ENCODE results near the gene CFAP74. TPM values are rescaled to one million over a fixed set of nuclear protein-coding genes. Genes with fewer than 3 reads are reported as not detected.

The CFAP74 gene
- total and polyA plus RNA-seq, 2 of the 13 experiments (the other 11 are each of a cell fraction or from before 2014, with no cell fraction given): 0.27 to 0.62 TPM

DNA sequence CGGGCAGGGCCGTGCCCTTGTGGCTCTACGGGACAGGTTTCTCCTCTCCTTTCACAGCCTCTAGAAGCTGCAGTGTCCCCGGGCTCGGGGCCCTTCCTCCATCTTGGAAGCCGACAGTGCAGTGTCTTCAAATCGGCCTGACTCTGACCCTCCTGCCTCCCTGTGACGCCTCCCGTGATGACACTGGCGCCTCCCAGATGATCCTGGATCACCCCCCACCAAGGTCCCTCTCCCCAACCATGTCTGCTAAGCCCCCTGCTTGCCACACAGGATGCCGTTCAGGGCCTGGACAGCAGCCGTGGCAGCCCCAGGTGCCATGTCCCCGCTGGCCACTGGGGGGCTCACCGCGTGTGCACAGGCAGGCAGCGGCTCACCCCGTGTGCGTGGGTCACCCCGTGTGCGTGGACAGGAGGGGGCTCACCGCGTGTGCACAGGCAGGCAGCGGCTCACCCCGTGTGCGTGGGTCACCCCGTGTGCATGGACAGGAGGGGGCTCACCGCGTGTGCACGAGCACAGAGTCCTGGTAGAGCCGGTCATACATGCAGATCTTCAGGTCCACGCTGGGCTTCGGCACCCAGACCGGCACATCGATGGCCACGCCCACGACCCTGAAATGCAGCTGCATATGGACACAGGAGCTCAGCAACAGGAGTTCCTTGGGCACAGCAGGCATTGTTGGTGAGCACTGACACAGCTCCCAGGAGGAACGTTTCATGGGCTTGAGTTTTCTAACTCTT lies 59.6 kb downstream of the CFAP74 start (continued):
- TF ChIP-seq, protein P1, sequence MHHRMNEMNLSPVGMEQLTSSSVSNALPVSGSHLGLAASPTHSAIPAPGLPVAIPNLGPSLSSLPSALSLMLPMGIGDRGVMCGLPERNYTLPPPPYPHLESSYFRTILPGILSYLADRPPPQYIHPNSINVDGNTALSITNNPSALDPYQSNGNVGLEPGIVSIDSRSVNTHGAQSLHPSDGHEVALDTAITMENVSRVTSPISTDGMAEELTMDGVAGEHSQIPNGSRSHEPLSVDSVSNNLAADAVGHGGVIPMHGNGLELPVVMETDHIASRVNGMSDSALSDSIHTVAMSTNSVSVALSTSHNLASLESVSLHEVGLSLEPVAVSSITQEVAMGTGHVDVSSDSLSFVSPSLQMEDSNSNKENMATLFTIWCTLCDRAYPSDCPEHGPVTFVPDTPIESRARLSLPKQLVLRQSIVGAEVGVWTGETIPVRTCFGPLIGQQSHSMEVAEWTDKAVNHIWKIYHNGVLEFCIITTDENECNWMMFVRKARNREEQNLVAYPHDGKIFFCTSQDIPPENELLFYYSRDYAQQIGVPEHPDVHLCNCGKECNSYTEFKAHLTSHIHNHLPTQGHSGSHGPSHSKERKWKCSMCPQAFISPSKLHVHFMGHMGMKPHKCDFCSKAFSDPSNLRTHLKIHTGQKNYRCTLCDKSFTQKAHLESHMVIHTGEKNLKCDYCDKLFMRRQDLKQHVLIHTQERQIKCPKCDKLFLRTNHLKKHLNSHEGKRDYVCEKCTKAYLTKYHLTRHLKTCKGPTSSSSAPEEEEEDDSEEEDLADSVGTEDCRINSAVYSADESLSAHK (CRISPR knock-in tag; IDR thresholded peaks at IDR 0.05; ENCODE audit: borderline replicate concordance): no peak
- no peak for TF ChIP-seq ZEB1 (IDR thresholded peaks at IDR 0.05; ENCODE audit: insufficient replicate concordance, low read depth)
- TF ChIP-seq, protein P2, sequence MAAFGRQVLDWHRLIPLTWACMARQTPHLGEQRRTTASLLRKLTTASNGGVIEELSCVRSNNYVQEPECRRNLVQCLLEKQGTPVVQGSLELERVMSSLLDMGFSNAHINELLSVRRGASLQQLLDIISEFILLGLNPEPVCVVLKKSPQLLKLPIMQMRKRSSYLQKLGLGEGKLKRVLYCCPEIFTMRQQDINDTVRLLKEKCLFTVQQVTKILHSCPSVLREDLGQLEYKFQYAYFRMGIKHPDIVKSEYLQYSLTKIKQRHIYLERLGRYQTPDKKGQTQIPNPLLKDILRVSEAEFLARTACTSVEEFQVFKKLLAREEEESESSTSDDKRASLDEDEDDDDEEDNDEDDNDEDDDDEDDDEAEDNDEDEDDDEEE (CRISPR knock-in tag; IDR thresholded peaks at IDR 0.05): no peak
- peak; percentile 61 for TF ChIP-seq KMT2B (CRISPR knock-in tag; IDR thresholded peaks at IDR 0.05)
- TF ChIP-seq HOXA7 (CRISPR knock-in tag; IDR thresholded peaks at IDR 0.05): no peak
- no peak for TF ChIP-seq MTF2 (CRISPR knock-in tag; IDR thresholded peaks at IDR 0.05; ENCODE audit: borderline replicate concordance)
- no peak for TF ChIP-seq ZNF205 (CRISPR knock-in tag; IDR thresholded peaks at IDR 0.05)
- TF ChIP-seq, protein P3, sequence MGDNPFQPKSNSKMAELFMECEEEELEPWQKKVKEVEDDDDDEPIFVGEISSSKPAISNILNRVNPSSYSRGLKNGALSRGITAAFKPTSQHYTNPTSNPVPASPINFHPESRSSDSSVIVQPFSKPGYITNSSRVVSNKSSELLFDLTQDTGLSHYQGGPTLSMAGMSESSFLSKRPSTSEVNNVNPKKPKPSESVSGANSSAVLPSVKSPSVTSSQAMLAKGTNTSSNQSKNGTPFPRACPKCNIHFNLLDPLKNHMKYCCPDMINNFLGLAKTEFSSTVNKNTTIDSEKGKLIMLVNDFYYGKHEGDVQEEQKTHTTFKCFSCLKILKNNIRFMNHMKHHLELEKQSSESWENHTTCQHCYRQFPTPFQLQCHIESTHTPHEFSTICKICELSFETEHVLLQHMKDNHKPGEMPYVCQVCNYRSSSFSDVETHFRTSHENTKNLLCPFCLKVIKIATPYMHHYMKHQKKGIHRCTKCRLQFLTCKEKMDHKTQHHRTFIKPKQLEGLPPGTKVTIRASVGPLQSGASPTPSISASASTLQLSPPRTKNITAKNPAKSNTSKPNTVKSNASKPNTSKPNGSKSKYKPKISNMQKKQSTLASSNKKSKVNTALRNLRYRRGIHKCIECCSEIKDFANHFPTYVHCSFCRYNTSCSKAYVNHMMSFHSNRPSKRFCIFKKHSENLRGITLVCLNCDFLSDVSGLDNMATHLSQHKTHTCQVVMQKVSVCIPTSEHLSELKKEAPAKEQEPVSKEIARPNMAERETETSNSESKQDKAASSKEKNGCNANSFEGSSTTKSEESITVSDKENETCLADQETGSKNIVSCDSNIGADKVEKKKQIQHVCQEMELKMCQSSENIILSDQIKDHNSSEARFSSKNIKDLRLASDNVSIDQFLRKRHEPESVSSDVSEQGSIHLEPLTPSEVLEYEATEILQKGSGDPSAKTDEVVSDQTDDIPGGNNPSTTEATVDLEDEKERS (CRISPR knock-in tag; IDR thresholded peaks at IDR 0.05): 0 out of 2 replicates have a peak, but pooled peaks have one; percentile 27
- no peak for TF ChIP-seq ZNF468 (CRISPR knock-in tag; IDR thresholded peaks at IDR 0.05)
- TF ChIP-seq, protein P4, sequence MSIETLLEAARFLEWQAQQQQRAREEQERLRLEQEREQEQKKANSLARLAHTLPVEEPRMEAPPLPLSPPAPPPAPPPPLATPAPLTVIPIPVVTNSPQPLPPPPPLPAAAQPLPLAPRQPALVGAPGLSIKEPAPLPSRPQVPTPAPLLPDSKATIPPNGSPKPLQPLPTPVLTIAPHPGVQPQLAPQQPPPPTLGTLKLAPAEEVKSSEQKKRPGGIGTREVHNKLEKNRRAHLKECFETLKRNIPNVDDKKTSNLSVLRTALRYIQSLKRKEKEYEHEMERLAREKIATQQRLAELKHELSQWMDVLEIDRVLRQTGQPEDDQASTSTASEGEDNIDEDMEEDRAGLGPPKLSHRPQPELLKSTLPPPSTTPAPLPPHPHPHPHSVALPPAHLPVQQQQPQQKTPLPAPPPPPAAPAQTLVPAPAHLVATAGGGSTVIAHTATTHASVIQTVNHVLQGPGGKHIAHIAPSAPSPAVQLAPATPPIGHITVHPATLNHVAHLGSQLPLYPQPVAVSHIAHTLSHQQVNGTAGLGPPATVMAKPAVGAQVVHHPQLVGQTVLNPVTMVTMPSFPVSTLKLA (IDR thresholded peaks at IDR 0.05): no peak
- no peak for TF ChIP-seq JUN (CRISPR knock-in tag; IDR thresholded peaks at IDR 0.05)
- TF ChIP-seq SIX4 (CRISPR knock-in tag; IDR thresholded peaks at IDR 0.05): peak; percentile 44; the same call in 1 of the 2 replicates
- no peak for TF ChIP-seq EZH2 (conservative IDR thresholded peaks at IDR 0.05; ENCODE audit: low read depth, low read length)
- TF ChIP-seq, protein P5, sequence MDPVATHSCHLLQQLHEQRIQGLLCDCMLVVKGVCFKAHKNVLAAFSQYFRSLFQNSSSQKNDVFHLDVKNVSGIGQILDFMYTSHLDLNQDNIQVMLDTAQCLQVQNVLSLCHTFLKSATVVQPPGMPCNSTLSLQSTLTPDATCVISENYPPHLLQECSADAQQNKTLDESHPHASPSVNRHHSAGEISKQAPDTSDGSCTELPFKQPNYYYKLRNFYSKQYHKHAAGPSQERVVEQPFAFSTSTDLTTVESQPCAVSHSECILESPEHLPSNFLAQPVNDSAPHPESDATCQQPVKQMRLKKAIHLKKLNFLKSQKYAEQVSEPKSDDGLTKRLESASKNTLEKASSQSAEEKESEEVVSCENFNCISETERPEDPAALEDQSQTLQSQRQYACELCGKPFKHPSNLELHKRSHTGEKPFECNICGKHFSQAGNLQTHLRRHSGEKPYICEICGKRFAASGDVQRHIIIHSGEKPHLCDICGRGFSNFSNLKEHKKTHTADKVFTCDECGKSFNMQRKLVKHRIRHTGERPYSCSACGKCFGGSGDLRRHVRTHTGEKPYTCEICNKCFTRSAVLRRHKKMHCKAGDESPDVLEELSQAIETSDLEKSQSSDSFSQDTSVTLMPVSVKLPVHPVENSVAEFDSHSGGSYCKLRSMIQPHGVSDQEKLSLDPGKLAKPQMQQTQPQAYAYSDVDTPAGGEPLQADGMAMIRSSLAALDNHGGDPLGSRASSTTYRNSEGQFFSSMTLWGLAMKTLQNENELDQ (CRISPR knock-in tag; IDR thresholded peaks at IDR 0.05; ENCODE audit: borderline replicate concordance): no peak
- peak; percentile 85 for TF ChIP-seq HOXA3 (CRISPR knock-in tag; IDR thresholded peaks at IDR 0.05)
- TF ChIP-seq ZKSCAN1 (IDR thresholded peaks at IDR 0.05; ENCODE audit: low read length): 0 out of 2 replicates have a peak, but pooled peaks have one; percentile 18
- TF ChIP-seq PCBP2 (optimal IDR thresholded peaks at IDR 0.05; ENCODE audit: low read depth, low read length, poor library complexity, severe bottlenecking): no peak
- no peak for TF ChIP-seq ZNF343 (CRISPR knock-in tag; IDR thresholded peaks at IDR 0.05)
- no peak for TF ChIP-seq HNRNPK (IDR thresholded peaks at IDR 0.05; ENCODE audit: low read depth, low read length, poor library complexity, severe bottlenecking)

All from HepG2 (cell line).